Stimulated activated CD8-positive, alpha-beta memory T cell treated with anti-CD3 and anti-CD28 coated beads, Interleukin-15, amount 100 ng/mL, for 1 hour (primary cell): Measurements from ENCODE around the gene MAP3K8.

Experiments
- DNase-seq: peaks from one replicate; pipeline ENCODE4 v3.0.0-alpha.2; 2020; ENCODE audit warnings: low read depth

Gene MAP3K8

GRCh38 chr10:30490289-30491000 lies 56.5 kb downstream of the MAP3K8 start:
- no peak for DNase-seq

DNA sequence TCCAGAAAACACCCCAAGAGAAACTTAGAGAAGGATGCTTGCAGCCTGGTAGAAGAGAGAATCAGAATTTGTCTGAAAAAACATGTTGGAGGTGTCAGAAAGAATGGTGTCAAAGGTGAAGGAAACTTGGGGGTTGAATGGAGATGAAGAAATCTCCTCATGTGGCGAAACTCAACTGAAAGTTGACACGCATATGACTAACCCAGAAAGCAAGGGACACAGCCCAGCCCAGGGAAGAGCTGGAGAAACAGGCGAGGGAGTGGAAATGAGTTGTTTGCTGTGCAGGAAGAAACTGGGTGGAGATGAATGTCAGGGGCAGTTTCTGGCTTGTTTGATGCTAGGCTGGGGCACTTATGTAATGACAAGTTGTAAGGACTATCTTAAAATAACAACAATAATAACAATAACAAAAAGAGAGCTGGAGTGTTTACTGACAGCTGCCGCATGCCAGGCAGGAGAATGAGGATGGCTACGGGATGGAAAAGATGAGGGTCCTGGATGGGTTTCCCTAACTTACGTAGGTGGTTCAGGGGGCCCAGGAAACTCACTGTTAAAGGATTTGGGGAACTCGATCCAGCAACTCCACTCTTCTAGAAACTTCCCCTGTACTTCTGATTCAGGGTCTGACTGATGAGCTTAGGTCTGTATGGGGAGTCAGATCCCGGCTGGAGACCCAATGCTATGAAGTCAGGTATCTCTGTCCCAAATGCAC lies 57.4 kb downstream of the MAP3K8 start:
- no peak for DNase-seq

DNA sequence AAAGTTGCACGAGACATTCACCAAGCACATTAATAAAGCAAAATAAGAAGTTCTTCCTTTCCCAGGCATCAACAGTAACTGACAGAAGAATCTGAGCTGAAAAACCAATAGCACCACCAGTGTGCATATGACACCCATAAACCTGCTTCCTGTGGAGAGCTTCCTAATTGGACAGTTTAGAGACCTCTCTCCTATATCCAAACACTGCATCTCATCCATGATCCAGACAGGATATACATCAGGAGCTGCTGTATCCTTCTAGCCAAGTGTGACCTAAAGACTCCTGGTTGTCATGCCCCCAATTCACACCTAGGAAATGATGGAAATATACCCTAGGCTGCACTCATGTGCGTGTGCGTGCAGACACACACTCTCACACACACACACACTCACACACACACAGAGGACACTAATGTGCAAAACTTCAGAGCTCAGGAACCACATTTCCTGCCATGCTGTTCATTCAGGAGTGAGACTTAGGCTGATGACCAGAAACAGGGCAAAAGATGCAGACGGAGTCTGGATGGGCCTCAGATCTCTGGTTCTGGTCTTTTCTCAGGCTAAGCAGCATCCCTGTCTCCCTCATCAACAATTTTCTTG lies 58.0 kb downstream of the MAP3K8 start:
- DNase-seq, result no peak

DNA sequence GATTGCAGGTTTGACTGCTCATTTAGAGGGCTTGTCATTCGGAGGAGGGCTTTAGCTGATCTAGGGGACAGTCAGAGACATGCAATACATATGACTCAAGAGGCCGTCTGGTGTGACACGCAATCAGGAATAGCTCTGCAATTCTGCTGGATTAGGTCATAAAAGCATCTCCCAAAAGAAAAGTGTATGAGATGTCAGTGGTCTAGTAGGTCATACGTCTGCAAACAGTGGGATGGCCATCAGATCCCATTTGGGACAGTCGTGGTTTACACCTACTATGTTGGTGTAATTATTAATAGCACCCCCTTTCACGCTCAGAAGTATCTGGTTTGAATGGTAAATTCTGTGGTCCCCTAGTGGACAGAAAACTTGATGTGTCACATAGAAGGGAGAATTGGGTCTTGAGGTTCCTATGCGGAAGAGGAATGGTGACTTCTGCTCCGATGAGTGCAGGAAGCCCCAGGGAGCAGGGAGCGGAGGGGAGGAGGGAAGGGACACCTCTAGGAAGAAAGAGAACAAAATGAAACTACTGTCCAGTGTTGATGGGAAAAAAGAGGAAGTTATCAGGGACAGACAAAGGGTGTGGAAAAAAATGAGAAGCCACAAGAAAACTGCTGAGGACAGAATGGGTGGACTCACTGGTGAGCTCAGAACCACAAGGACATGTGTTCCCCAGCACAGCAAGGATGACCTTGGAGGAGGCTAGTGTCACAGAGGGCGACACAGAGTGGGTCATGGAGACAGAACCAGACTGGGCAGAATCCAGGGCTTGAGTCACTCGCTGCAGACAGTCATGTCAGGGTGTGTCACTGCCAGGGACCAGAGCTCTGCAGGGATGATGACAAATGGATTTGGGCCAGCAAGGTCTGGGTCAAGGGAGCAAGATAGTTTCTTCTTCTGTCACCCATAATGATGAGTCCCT lies 59.9 kb downstream of the MAP3K8 start:
- no peak for DNase-seq

GRCh38 chr10:30494558-30494957 lies 60.6 kb downstream of the MAP3K8 start:
- no peak for DNase-seq

DNA sequence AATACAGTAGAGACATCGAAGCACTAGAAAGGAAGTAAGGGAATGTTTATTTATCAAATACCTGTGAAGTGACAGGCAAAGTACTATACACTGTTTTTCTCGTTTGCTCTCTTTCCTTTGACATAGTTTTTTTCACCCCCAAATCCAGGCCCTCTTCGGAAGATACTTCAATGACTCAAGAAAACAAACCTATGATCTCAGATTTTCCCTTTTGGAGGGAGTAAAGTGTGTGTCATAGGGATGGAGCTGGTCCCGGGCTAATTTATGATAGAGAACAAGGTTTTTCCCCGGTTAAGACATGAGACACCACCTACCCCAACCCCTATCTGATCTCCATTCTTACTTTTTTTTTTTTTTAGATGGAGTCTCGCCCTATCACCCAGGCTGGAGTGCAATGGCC lies 61.7 kb downstream of the MAP3K8 start:
- DNase-seq, result no peak

DNA sequence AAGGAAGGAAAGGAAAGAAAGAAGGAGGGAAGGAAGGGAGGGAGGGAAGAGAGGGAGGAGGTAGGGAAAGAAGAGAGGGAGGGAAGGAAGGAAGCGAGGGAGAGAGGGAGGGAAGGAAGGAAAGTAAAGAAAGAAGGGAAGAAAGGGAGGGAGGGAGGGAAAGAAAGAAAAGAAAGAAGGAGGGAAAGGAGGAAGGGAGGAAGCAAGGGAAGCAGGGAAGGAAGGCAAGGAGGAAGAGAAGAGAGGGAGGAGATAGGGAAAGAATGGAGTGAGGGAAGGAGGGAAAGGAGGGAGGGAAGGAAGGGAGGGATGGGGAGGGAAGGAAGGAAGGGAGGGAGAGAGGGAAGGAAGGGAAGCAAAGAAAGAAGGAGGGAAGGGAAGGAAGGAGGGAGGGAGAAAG lies 65.8 kb downstream of the MAP3K8 start:
- no peak for DNase-seq

DNA sequence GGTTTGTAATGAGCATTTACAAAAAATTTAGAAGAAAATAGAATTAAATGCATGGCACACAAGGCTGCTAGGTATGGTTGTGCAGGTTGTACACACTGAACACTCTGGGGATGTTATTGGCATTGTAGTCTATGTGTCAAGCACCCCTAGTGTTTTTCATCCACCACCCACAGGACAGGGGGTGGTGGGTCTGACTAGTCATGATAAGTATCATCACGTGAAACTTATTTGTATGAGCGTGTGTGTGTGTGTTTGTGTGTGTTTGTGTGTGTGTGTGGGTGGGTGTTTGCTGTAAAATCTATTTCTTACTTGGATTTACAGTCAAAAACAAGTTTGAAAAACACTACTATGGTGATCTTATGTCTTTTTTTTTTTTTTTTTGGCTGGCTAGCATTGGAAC lies 66.5 kb downstream of the MAP3K8 start:
- no peak for DNase-seq

DNA sequence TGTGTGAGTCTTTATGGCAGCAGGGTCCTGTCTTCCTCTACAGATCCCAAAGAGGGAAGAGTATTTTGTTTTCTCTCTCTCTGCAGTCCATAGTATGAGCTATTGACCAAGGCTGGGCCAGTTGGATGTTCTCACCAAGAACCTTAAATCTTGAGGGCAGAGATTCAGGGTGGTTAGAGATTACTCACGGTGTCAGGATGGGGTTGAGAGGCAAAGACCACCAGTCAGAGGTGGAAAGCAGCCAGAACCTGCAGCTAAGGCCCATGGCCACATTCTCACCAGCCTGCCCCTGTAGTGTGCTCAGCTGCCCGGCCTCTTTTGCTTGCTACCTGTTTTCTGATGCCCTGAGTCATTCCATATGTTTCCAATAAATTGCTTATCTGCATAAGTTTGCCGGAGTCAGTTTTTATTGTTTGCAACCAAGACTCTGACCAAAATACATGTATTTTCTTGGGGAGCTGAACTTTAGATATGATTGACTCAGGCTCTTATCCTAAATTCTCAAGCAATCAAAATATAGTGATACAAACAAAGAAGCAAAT lies 67.0 kb downstream of the MAP3K8 start:
- DNase-seq, result no peak

GRCh38 chr10:30502266-30503060 lies 68.5 kb downstream of the MAP3K8 start:
- no peak for DNase-seq

GRCh38 chr10:30503700-30504266 lies 69.8 kb downstream of the MAP3K8 start:
- DNase-seq, result no peak

DNA sequence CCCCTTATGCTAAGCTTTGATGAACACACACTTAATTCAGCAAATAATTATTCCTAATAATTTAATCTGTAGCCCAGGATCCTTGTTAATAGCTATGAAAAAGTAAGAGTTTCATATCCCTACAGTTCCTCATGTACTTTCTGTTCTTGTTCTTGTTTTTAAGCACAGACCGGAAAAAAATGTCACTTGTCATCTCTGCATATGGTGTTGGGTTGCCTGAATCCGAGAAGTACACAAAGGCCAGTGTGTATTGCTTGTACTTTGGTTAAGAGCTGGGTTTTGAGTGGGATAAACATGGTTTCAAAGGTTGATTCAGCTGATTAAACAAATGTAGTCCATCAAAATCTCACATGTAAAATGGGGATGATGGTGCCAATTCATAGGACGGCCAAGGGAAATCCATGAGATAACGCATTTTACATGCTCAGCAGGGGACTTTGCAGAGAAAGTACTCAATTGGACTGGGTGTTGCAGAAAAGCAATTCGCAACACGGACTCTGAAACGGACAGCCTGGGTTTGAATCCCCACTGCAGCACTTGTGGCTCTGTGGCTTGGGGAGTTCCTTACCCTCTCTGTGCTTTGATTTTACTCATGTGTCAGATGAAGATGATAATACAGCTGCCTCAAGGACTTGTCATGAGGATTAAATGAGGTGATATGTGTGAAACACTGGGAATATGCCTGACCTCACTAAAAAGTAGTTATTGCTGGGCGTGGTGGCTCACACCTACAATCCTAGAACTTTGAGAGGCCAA lies 71.7 kb downstream of the MAP3K8 start:
- DNase-seq, result no peak

DNA sequence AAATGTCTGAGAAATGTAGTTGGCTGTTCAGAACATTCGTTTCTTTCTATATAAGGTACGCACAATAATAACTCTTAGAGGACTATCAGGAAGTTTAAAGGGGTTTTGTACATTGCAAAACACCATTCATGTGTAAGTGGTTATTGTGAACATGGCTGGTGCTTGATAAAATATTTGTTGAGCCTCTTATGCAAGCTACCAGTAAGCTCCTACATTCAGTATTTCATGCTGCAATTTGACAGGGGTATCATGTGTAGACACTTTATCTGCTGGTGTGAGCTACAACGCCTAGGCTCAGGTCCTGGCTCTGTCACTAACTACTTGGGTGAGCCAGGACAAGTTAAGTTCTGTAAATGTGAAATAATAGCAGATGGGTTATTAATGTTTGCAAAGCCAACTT lies 75.5 kb downstream of the MAP3K8 start:
- DNase-seq, result no peak

DNA sequence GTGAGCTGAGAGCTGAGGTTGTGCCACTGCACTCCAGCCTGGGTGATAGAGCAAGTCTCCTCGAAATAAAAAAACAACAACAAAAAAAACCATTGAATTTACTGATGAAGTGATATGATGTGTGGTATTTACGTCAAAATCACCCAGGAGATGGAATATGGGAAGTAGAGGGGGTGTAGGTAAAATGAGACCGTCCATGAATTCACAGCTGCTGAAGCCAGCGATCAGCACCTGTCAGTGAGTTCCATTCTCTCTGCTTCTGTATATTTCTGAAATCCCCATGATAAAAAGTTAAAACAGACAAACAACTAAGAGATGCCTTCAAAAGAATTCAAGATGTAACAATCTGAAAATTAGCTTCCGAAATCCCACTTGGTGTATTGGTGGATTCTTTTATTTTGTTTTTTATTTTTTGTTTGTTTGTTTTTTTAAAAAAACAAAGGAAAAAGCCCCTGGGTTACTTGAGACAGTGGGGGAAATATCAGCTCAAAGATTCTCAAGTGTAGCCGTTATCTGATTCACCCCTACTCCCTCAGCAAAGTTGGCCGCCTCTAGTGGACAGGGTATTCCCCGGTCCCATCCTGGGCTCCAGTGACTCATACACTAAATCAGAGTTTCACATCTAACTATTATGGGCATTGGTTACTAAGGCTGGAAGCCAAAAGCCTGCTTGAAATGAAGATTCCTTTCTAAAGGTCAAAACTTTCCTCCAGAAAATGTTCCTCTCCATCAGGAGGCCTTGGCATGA lies 76.4 kb downstream of the MAP3K8 start:
- DNase-seq, result no peak

- DNase-seq, result no peak
These were observed 77.1 kb downstream of the MAP3K8 start for GRCh38 chr10:30510932-30511700.
